ENCODE results near the gene TMC5. TPM values are rescaled to one million over a fixed set of nuclear protein-coding genes. Genes with fewer than 3 reads are reported as not detected.

The TMC5 gene
- polyA plus RNA-seq, 5 donors: 5.7 to 15.5 (median 9.0) TPM

DNA sequence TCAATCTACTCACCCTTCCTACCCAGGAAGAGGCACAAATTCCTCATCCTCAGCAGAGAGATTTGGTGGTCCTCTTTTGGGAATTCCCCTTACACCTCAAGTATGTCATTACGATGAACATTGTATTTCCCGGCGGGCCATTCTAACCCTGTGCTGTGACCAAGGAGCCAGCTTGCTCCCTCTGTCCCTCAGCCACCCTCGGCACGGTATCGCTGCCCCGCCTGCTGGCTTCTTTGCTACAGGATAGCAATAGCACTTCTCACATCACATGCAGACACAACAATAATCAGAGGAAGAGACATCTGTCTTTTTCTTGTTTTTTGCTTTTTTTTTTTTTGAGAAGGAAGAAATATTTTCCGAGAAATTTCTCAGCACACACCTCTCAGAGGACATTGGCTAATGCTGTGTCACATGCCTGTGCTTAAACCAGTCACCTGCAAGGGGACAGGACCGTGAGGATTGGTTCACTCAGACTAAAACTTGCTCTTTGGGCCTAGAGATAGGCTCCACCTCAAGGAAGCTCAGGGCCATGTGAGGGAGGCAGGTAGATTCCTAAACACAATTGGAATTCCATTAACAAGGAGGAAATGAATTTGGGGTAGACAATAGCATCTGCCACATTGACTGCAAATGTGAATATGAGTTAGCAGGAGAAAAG, 41.2 kb downstream of the TMC5 start:
- DNase-seq: no peak

DNA sequence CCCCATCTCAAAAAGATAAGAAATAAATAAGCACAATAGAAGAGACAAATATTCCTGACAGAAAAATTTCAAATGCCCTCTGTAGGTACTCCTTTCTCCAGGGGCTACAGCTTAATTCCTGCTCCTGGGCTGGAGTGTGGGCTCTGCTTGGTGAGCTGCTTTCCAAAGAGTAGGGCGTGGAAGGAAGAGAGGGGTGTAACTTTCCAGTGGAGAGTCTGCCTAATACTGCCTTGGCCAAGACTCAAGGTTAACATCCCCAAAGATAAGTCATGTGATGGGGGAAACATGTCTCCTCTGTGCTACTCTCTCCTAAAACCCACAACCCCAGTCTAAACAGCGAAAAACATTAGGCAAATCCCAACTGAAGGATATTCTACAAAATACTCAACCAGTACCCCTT, 42.7 kb downstream of the TMC5 start:
- DNase-seq: no peak

DNA sequence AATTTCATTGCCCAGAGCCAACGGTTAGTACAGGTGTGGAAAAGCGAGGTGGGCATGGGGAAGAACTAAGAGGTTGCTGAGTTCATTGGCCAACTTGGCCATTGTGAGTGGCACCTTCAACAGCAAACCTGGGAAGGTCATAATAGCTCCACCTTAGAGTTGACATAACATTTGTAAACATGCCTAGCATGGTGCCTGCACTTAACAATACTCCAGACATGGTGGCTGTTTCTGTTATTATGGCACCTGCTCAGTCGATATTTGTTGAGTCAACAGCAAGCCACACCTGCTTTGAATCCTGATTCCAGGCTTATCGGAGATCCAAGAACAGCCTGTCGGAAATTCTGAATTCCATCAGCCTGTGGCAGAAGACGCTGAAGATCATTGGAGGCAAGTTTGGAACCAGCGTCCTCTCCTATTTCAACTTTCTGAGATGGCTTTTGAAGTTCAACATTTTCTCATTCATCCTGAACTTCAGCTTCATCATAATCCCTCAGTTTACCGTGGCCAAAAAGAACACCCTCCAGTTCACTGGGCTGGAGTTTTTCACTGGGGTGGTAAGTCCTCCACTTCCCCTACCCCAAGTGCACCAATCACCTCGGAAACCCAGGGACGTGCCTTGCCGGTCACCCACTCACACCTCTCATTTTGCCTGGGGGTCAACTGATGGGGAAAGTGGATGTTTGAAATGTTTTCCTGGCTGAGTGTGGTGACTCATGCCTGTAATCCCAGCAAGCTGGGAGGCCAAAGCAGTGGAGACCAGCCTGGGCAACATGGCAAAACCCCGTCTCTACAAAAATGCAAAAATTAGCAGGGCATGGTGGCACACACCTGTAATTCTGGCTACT, 46.0 kb downstream of the TMC5 start:
- no peak for DNase-seq

DNA sequence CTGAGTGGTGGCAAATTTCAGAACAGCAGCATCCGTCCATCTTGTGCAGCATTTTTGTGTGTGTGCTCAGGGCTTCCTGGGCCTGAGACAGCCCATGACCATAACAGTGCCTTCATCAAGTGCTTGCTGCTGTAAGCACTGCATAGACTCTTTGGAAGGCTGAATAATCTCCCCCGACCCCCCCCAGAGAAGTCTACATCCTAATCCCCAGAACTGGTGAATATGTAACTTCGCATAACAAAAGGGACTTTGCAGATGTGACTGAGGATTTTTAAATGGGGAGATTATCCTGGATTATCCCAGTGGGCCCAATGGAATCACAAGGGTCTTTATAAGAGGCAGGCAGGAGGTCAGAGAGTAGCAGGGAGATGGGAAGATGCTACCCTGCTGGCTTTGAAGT, 50.6 kb downstream of the TMC5 start:
- DNase-seq: no peak

DNA sequence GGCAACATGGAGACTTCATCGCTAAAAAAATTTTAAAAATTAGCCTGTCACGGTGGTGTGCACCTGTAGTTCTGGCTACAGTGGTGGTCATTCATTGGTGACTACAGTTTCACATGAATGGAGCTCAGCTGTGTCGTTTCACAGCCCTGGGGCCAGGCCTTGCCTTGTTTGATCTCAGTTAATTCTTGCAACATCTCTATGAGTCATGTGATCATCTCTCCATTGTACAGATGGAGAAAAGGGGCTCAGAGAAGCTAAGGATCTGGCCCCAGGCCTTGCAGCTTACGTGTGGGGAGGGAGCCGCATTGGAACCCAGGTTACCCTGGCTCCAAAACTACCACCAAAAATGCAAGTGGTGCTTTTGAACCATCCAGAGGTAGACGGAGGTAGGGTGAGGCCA, 54.8 kb downstream of the TMC5 start:
- no peak for DNase-seq

DNA sequence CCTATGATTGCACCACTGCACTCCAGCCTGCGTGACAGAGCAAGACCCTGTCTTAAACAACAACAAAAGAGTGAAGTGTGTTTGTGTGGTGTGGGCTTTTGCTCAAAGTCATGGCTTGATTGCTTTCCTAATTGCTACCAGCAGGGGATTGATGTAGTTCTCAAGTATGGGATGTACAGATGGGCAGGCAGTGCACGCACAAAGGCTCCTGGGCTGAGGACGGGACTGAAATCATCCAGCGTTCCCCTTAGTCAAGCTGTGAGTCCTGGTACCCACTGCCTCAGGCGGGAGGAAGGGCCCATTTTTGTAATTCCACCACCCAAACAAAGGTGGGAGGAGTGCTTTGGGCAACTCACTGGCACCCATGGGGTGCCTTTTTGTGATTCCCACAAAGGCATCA, 56.9 kb downstream of the TMC5 start:
- no peak for DNase-seq

DNA sequence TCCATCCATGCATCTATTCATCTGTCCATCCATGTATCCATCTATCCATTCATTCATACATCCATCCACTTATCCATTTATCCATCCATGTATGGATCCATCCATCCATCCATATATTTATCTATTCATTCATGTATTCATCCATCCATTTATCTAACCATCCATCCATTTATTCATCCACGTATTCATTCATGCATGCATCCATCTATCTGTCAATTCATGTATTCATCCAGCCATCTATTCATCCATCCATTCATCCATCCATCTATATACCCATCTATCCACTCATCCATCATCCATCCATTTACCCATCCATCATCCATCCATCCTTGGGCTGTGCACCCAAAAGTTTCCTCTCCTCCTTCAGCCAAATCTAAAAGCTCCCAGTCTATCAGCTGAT, 60.8 kb downstream of the TMC5 start:
- no peak for DNase-seq

DNA sequence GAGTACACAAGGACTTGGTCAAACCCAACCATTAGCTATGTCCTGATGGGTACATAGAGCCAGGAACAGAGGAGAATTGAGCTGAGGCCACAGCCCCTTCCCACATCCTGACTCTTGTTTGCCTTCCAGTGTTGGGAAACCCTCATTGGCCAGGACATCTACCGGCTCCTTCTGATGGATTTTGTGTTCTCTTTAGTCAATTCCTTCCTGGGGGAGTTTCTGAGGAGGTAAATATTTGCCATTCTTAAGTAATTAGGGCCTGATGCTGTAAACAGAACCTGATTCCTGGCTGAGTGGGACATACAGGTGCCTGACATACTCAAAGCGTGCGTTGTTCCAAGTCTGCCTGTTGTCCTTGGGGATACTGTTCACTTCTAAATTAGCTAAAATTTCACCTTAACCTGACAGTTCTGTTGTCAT, 61.6 kb downstream of the TMC5 start:
- no peak for DNase-seq

DNA sequence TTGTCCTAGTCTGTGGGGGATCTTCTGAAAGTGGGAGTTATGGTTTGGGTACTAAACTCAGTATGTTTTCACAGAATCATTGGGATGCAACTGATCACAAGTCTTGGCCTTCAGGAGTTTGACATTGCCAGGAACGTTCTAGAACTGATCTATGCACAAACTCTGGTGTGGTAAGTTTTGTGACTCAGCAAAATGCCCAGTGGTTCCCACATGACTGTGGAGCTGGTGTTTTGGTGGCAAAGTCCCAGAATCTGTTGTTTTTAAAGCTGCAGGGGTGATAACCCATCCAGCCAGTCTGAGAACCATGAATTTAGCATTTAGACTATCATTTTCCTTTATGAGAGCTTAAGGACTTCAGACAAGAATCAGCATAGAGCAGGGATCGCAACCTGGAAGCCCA, 63.6 kb downstream of the TMC5 start:
- DNase-seq: no peak

DNA sequence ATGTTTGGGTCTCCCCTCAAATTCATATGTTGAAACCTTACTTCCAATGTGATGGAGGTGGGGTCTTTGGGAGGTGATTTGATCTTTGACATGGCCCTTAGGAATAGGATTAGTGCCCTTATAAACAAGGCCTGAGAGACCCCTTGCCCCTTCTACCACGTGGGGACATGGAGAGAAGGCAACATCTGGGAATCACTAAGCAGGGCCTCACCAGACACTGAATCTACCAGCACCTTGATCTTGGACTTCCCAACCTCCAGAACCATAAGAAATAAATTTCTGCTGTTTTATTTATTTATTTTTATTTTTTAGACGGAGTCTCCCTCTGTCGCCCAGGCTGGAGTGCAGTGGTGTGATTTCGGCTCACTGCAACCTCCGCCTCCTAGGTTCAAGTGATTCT, 64.1 kb downstream of the TMC5 start:
- no peak for DNase-seq

DNA sequence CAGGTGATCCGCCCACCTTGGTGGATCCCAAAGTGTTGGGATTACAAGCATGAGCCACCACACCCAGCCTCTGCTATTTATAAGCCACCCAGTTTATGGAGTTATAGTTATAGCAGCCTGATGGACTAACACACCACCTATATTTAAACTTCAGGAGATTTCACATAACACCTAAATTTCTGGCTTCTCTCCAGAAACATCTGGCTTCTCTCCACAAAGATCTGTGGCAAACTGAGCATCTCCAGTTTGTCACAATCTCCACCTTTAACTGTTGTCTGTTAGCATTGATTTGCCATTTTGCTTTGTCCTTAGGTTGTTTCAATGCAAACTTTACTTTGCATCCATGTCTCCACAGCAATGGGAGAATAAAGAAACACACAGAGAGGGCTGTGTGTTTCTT, 64.6 kb downstream of the TMC5 start:
- DNase-seq: no peak

DNA sequence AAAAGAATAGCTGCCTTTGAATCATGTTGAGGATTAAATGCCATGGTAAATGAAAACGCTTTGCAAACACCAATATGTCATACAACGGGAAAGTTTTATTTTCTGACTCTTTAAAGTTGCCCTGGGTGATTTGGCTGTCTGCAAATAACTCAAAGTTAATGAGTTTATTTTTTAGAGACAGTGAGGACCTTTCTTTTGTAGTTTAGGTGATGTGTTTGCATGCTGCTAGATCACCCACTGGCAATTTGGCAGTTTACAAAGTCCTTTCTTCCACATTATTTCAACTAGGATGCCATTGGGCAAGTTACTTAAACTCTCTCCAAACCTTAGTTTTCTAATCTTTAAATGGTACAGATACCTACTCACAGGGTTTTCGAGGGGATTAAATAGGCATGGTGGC, 66.4 kb downstream of the TMC5 start:
- DNase-seq: no peak

DNA sequence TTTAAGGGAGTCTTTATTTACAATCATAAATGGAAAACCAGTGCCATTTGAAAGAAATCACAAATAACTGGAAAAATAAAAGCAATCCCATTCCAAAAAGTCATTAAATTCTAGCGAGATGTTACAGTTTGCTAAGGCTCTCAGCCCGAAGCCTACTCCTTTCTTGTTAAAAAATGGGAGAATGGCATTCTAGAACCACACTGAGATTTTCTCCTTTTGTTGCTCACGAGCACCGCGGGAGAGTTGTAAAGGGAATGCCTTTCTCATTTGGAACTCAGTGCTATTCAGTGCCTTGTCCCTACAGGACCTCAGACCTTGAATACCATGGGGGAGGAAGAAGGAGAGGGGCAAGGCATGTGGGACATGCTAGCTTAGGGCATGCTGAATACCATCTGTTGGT, 67.9 kb downstream of the TMC5 start:
- no peak for DNase-seq

DNA sequence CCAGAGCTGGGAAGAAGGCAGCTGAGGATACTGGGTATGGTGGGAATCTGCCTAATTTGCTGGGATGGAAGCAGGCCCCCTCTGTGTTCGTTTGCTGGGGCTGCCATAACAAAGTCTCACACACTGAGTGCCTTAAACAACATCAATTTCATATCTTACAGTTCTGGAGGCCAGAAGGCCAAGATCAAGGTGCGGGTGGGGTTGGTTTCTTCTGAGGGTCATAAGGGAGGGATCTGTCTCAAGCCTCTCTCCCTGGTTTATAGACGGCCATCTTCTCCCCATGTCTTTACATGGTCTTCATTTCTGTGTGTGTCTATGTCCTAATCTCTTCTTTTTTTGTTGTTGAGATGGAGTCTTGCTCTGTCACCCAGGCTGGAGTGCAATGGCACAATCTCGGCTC, 68.4 kb downstream of the TMC5 start:
- no peak for DNase-seq

DNA sequence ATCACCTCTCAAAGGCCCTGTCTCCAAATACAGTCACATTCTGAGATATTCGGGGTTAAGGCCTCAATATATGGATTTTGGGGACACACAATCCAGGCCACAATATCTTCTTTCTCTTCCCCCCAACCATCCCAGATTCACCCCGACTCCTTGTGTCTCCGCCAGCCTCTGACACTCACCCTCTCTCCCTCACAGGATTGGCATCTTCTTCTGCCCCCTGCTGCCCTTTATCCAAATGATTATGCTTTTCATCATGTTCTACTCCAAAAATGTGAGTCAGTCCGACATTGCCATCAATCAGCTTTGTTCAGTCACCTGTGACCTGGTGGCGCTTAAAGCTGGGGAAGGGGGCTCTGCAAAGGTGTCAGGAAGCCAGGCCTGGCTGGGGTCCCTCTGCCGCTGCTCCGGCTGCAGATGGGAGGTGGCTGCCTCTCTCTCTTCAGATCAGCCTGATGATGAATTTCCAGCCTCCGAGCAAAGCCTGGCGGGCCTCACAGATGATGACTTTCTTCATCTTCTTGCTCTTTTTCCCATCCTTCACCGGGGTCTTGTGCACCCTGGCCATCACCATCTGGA, 69.2 kb downstream of the TMC5 start:
- no peak for DNase-seq

DNA sequence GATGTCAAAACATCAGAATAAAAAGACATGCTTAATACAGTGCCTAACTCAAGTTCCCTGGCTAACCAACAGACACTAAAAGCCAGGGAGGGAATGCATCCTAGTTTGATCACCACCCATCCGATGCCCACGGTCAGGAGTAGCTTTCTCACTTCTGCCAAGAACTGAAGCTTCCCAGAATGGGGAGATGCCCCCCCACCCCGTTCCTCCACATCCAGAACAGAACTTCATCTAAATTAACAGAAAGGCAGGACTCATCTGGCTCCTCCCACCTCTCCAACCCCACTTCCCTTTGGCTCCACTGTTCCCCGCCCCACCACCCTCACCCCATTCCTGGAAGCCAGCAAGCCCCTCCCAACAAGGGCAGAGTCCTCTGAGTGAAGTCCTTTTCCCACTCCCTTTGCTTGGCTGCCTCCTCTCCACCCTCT, 70.5 kb downstream of the TMC5 start:
- DNase-seq: no peak

DNA sequence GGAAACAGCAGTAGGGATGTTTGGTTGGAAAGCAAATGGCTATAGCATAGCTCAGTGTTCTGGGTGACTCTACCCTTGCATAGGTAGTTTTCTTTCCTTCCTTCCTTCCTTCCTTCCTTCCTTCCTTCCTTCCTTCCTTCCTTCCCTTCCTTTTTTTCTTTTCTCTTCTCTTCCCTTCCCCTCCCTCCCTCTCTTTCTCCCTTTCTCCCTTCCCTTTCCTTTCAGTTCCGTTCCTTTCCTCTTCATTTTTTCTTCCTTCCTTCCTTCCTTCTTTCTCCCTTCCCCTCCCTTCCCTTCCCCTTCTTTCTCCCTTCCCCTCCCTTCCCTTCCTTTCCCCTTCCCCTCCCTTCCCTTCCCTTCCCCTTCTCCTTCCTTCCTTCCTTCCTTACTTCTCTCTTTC, 72.9 kb downstream of the TMC5 start:
- no peak for DNase-seq

DNA sequence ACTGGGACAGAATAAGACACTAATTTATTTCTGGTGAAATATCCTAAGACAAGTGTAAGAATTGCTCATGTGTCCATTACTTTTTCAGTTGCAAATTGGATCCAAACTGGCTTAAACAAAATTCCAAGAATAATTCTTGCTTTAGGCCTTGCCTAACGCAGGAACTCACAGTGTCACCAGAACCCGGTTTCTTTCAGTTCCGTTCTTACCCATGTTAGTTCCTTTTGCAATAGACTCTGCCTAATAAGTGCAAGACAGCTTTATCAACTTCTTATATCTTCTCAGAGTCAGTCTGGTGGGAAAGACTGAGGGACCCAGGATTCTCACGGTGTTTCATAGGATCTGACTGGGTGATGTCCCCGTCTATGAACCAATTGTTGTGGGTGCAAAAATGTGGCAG, 79.5 kb downstream of the TMC5 start:
- no peak for DNase-seq

DNA sequence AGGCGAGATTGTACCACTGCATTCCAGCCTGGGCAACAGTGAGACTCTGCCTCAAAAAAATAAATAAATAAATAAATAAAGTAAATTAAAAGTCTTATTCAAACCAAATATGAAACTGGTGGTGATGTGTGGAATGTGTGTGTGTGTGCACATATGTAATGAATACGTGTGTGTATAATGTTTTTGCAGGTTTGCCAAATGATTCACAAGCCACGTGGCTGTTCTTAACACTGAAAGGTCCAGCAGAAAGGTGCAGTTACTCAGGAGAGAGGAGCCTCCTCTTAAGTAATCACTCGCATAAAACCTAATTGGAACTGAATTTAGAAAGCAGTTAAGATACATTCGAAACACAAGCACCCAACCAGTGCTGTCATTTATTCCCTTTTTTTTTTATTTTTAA, 81.3 kb downstream of the TMC5 start:
- DNase-seq: no peak

DNA sequence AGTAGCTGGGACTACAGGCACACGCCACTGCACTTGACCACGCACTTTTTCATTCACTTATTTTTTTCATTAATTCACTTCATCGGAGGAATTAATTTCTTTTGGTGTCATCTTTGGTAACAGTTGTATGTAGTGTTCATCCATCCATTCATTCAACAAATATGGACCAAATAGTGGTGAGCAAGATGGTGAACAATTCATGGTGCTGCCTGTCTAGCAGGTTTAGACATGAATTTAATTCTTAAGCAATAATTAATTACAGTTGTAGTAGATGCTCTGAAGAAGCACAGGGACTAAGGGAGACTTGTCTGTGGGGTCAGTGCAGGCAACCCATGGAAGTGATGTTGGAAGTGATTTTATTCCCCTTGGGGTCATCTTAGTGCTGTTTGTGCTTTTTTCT, 81.8 kb downstream of the TMC5 start:
- no peak for DNase-seq

DNA sequence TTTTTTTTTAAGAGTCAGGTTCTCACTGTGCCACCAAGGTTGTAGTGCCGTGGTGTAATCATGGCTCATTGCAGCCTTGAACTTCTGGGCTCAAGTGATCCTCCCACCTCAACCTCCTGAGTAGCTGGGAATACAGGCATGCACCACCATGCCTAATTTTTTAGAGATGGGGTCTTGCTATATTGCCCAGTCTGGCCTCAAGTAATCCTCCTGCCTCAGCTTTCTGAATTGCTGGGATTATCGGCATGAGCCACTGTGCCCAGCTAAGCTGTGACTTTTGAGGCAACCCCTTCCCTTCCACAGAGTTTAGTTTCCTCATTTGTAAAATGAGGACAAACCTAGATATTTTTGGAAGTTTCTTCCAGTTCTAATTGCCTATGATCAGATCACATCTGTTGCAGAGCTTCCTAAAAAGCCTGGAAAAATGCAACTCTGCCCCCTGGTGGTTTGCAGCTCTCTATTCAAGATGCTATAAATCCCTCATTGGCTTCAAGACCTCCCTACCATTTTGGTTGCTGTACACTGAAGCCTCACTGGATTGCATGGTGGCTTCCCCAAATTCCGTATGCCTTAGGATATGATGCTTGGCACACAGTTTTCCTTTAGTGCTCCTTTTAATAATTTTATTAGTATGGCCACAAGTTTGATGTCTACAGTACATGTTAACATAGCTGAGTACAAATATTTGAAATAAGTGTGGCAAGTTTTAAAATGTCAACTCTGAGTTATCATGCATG, 84.9 kb downstream of the TMC5 start:
- peak; percentile 42 to 62 for DNase-seq

DNA sequence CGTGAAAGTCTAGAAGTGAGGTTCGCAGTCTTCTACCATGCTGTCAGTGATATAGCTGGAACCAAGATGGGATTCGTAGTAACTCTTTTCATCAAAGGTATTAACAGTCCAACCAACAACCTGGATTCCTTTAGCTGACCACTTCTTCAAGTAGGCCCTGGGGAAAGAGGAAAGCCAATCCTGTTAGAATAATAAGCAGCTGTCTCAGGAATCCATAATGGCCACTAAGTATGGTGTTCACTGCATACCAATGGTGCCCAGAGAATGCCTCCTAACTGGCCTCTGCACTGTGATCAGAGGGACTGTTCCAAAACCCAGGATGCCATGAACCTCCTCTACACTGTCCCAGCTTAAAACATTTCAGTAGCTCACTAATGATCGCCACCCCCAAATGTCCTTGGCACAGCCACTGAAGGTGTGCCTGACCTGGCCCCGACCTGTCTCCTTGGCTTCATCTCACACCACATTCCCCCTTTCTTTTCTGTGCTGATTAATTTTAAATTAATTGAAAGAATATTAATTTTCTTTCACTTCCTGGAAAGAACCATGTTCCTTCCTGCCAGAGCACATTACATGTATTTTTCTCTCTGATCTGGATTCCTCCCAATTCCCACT, 85.9 kb downstream of the TMC5 start:
- no peak for DNase-seq
